Endothelial cell of umbilical vein (primary cell): ENCODE data around the gene CPNE9. TPM values are rescaled to one million over a fixed set of nuclear protein-coding genes. Genes with fewer than 3 reads are reported as not detected.

Experiments used
- BruUV-seq: library from RNA; stranded (reverse); fragments of 400-500 nt; replicated peaks from 2 replicates; lab custom pipeline; 2021; lab: Mats Ljungman, UMichigan
- CTCF ChIA-PET: fragments of 300-600, 350-600 bp; sonication (Branson Sonifier 250); formaldehyde crosslinking; loops from one replicate; lab custom pipeline; 2021; ENCODE audit warnings: antibody characterized with exemption, inconsistent platforms; lab: Charles Lee
- POLR2A ChIA-PET: fragments of 300-600, 350-600 bp; sonication (Branson Sonifier 250); formaldehyde crosslinking; loops from one replicate; lab custom pipeline; 2021; ENCODE audit warnings: antibody characterized with exemption, inconsistent platforms; lab: Charles Lee
- DNase-seq: peaks from one replicate; pipeline ENCODE4 v3.0.0-alpha.2; 2011; ENCODE audit warnings: low read depth, low spot score
- FAIRE-seq: peaks from 2 replicates; lab custom pipeline; 2011; peaks lifted over from hg19 to GRCh38; lab: Jason Lieb, UNC
- H2AFZ ChIP-seq: 2 replicates; pipeline ENCODE4 v1.6.0; 2012; ENCODE audit warnings: low read depth, low read length, control low read depth, inconsistent platforms
- H3K27ac ChIP-seq: 2 replicates; pipeline ENCODE4 v1.5.1; 2011; ENCODE audit warnings: low read depth, mild to moderate bottlenecking, control low read depth, low read length, moderate library complexity; ENCODE audit not compliant: insufficient read depth
- H3K27me3 ChIP-seq, 2 experiments: 2 replicates each; pipeline versions ENCODE4 v1.6.0 to v1.6.1; 2011; ENCODE audit warnings: low read length in 2 of 2, mixed read lengths in 1 of 2; ENCODE audit not compliant: control insufficient read depth in 2 of 2, insufficient read depth in 2 of 2
- H3K36me3 ChIP-seq, 2 experiments: 2 replicates in 1 of 2; 3 replicates in 1 of 2; pipeline ENCODE4 v1.5.1; 2011; ENCODE audit warnings: low read length in 2 of 2, mild to moderate bottlenecking in 1 of 2, moderate library complexity in 1 of 2; ENCODE audit not compliant: control insufficient read depth in 2 of 2, insufficient read depth in 2 of 2; ENCODE audit errors: extremely low read depth in 1 of 2
- H3K4me1 ChIP-seq: 3 replicates; pipeline ENCODE4 v1.5.1; 2011; ENCODE audit warnings: mild to moderate bottlenecking, low read length; ENCODE audit not compliant: control insufficient read depth, insufficient read depth; ENCODE audit errors: extremely low read depth
- H3K4me2 ChIP-seq: 2 replicates; pipeline ENCODE4 v1.6.1; 2011; ENCODE audit warnings: low read length, control low read depth, mixed read lengths; ENCODE audit not compliant: insufficient read depth
- H3K4me3 ChIP-seq, 3 experiments: fragments of 200-600 bp in 1 of 3; sonication (generic), shearing (Covaris generic) in 1 of 3; replicated peaks in 1 of 3; 2 replicates each; pipeline ENCODE4 v1.5.1; 2011 to 2016; ENCODE audit warnings: control low read depth in 3 of 3, low read length in 3 of 3, mild to moderate bottlenecking in 2 of 3, inconsistent platforms in 1 of 3, low read depth in 1 of 3, moderate library complexity in 1 of 3; ENCODE audit not compliant: insufficient read depth in 1 of 3
- H3K79me2 ChIP-seq: 2 replicates; pipeline ENCODE4 v1.6.0; 2012; ENCODE audit warnings: low read length, inconsistent platforms; ENCODE audit not compliant: control insufficient read depth, insufficient read depth
- H3K9ac ChIP-seq: replicated peaks from 2 replicates; pipeline ENCODE3; 2011; ENCODE audit warnings: low read length, control low read depth; ENCODE audit not compliant: insufficient read depth; ENCODE audit errors: extremely low read depth
- H3K9me1 ChIP-seq: replicated peaks from 3 replicates; pipeline ENCODE4 v1.6.0; 2011; ENCODE audit warnings: mild to moderate bottlenecking, low read length; ENCODE audit not compliant: control insufficient read depth, insufficient read depth; ENCODE audit errors: extremely low read depth
- H3K9me3 ChIP-seq: replicated peaks from 2 replicates; pipeline ENCODE4 v1.5.1; 2012; ENCODE audit warnings: low read length, inconsistent platforms; ENCODE audit not compliant: control insufficient read depth, insufficient read depth
- H4K20me1 ChIP-seq: replicated peaks from 2 replicates; pipeline ENCODE3; 2011; ENCODE audit warnings: mild to moderate bottlenecking, low read length; ENCODE audit not compliant: control insufficient read depth, insufficient read depth; ENCODE audit errors: extremely low read depth
- CTCF ChIP-seq, 2 donors: IDR thresholded peaks; 1 replicate in 1 of 2; 2 replicates in 1 of 2; pipeline ENCODE4 v1.5.1; 2011; ENCODE audit warnings: low read length in 2 of 2, mild to moderate bottlenecking in 2 of 2, moderate library complexity in 2 of 2, control low read depth in 1 of 2, inconsistent platforms in 1 of 2, low read depth in 1 of 2; ENCODE audit not compliant: insufficient read depth in 1 of 2; ENCODE audit errors: extremely low read depth in 1 of 2
- EZH2 ChIP-seq: IDR thresholded peaks from 2 replicates; pipeline ENCODE4 v1.6.1; 2012; ENCODE audit warnings: borderline replicate concordance, low read depth, mild to moderate bottlenecking, moderate library complexity, low read length, inconsistent platforms; ENCODE audit not compliant: severe bottlenecking
- FOS ChIP-seq: IDR thresholded peaks from 2 replicates; pipeline ENCODE4 v1.6.1; 2011; ENCODE audit warnings: mild to moderate bottlenecking, low read length, moderate library complexity, borderline replicate concordance; ENCODE audit not compliant: insufficient read depth
- GATA2 ChIP-seq: IDR thresholded peaks from 2 replicates; pipeline ENCODE4 v1.7.0; 2011; ENCODE audit warnings: low read depth, mild to moderate bottlenecking, moderate library complexity, mixed read lengths, low read length; ENCODE audit not compliant: insufficient read length, insufficient read depth
- JUN ChIP-seq: IDR thresholded peaks from 2 replicates; pipeline ENCODE4 v1.6.1; 2011; ENCODE audit warnings: borderline replicate concordance, low read depth; ENCODE audit not compliant: insufficient read length, insufficient read depth
- MAX ChIP-seq: IDR thresholded peaks from 2 replicates; pipeline ENCODE4 v1.6.1; 2011; ENCODE audit not compliant: insufficient read depth, insufficient read length
- MYC ChIP-seq: IDR thresholded peaks from one replicate; pipeline ENCODE4 v1.6.1; 2011; ENCODE audit warnings: mild to moderate bottlenecking, low read depth, low read length
- POLR2A ChIP-seq: IDR thresholded peaks from 2 replicates; pipeline ENCODE4 v1.6.1; 2012; ENCODE audit warnings: low read depth, mild to moderate bottlenecking, control low read depth, low read length
- POLR2AphosphoS5 ChIP-seq: IDR thresholded peaks from 2 replicates; pipeline ENCODE4 v1.6.1; 2012; ENCODE audit warnings: low read depth, mild to moderate bottlenecking, control low read depth, low read length, moderate library complexity; ENCODE audit not compliant: insufficient read depth
- dilution Hi-C: fragments of 300-500 bp; cut with MboI; formaldehyde crosslinking; loops from one replicate; pipeline ENCODE4 v1.15.0; 2019; ENCODE audit warnings: low sequenced_read_pairs; ENCODE audit not compliant: extremely low pct_ligation_motif_present
- intact Hi-C: fragments of 100-400 bp; cut with micrococcal nuclease; formaldehyde crosslinking; loops from one replicate; pipeline ENCODE4 v1.10.0; 2022
- polyA plus RNA-seq, 4 experiments: library from polyadenylated mRNA; depleted of rRNA in 3 of 4; stranded (reverse) in 3 of 4; unstranded in 1 of 4; fragments of >200 nt; gene quantifications; 2 replicates each; pipeline versions ENCODE4 v1.2.1 to v1.2.3, GENCODE V29; 2011 to 2012; ENCODE audit warnings: missing spikeins in 1 of 4
- total RNA-seq: library from RNA; stranded (reverse); gene quantifications from 2 replicates; pipeline ENCODE4 v1.2.3, GENCODE V29; 2021

CPNE9 gene
- total and polyA plus RNA-seq, 2 donors (not counting 3 experiments of a cell fraction or from before 2014, with no cell fraction given): not detected

- intact Hi-C loops (no loop called here), dilution Hi-C loops (no loop called here)
- Histone ChIP-seq H3K9me3 (no peaks in the 10 kb centered on the region), H3K9ac (peak overlapping the region; percentile 100), H3K36me3 (peaks cover 3 to 22% of the 10 kb centered on the region in 2 experiments), H3K79me2 (peaks cover 39% of the 10 kb centered on the region), H3K27ac (peak overlapping the region; percentile 100), H2AFZ (peak overlapping the region; percentile 75), H3K4me1 (peaks cover 16% of the 10 kb centered on the region), H3K4me2 (peak overlapping the region; percentile 94), H3K27me3 (no peaks in the 10 kb centered on the region), H3K9me1 (no peaks in the 10 kb centered on the region), H3K4me3 (peak overlapping the region; percentile 75 to 90 (median 86)), H4K20me1 (peaks cover 4% of the 10 kb centered on the region)
- DNase-seq: peak; percentile 34
- FAIRE-seq: no peak
- no TSS peak for BruUV-seq
- ChIA-PET POLR2A (interaction anchor here (1.5 to 1.9 kb wide), 2 partner anchors 17 kb away, joined by 5 to 7 read pairs; partner anchors contain the start of gene OGG1), CTCF (interaction anchor here (0.7 to 4.5 kb wide), 4 partner anchors 12 to 214 kb away, joined by 3 to 27 read pairs (median 8); partner anchors contain the start of gene OGG1)
- TF ChIP-seq JUN: no peak
Measured at GRCh38 chr3:9732080-9732739, 28.6 kb downstream of the CPNE9 start.

GRCh38 chr3:9732740-9733115 lies 29.1 kb downstream of the CPNE9 start:
- POLR2A ChIA-PET: interaction anchor here (1.5 kb wide), 1 partner anchor 16 kb away, joined by 5 read pairs; the partner anchor contains the start of gene OGG1
- dilution Hi-C loops: no loop called here

More at GRCh38 chr3:9732740-9733115, 29.1 kb downstream of the CPNE9 start:
- FAIRE-seq (no peak), DNase-seq (peak; percentile 11)
- Histone ChIP-seq H3K4me3 (peak overlapping the region; percentile 75 to 90 (median 86)), H4K20me1 (peaks cover 4% of the 10 kb centered on the region), H3K79me2 (peaks cover 39% of the 10 kb centered on the region), H3K36me3 (peaks cover 7 to 25% of the 10 kb centered on the region in 2 experiments), H3K4me1 (peaks cover 16% of the 10 kb centered on the region), H3K9me1 (no peaks in the 10 kb centered on the region), H3K4me2 (peak overlapping the region; percentile 94), H3K9ac (peak overlapping the region; percentile 100), H3K27ac (peak overlapping the region; percentile 100), H3K27me3 (no peaks in the 10 kb centered on the region), H3K9me3 (no peaks in the 10 kb centered on the region), H2AFZ (no peak overlapping the region)
- intact Hi-C loops: no loop called here
- CTCF ChIA-PET: interaction anchor here (0.7 to 4.5 kb wide), 5 partner anchors 16 to 381 kb away, joined by 3 to 27 read pairs (median 4); partner anchors contain the start of gene THUMPD3
- BruUV-seq: TSS peak; percentile 33
- no peak for TF ChIP-seq CTCF (IDR thresholded peaks at IDR 0.05; ENCODE audit: extremely low read depth in 1 of 2, insufficient read depth in 1 of 2, low read depth in 1 of 2, low read length in 2 of 2)
- TF ChIP-seq EZH2: no peak
- no peak for TF ChIP-seq FOS
- TF ChIP-seq MYC: no peak
- TF ChIP-seq POLR2AphosphoS5: no peak
- TF ChIP-seq MAX: no peak
- no peak for TF ChIP-seq JUN
- no peak for TF ChIP-seq POLR2A
- TF ChIP-seq GATA2: no peak
